Measurements from ENCODE around the gene USO1. TPM values are rescaled to one million over a fixed set of nuclear protein-coding genes. Genes with fewer than 3 reads are reported as not detected.

USO1 gene
- total and polyA plus RNA-seq, 2 of the 8 experiments (the other 6 are each of a cell fraction or from before 2014, with no cell fraction given) = 57.3 to 198 TPM

DNA sequence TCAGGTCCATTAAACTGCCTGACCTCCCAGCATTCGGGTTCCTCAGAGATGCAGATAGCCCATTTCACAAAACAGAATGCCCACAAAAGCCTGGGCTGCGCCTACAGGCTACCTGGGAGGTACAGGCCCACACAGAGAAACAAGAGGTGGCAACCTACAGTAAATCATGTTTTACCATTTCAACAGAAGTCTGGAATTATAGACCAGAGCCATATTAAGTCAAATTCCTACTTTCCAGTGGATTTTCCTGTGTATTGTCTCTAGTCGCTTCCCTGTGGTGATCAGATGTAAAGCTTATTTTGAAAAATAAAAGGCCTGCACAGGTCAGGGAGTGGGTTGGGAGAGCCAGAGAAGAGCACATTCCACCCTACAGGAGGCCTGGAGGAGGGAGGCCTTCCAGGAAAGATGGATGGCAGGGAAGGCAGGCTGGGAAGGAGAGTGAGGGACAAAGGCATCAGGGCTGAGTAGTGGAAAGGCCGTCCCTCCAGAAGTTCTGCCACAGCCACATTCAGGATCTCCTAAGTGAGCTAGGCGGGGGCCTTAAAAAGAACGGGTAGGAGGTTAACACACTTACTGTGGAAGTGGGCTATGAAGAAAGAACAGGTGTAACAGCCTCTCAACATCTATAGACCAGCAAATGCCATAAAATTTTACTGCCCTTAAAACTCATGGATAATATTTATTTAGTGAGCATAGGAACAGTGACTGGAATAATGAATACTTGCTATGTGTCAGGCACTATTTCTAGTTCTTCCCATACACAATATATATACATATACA lies 19.0 kb upstream of the USO1 start:
- WGBS, 2 experiments (ENCODE audit: extremely low coverage in 1 of 2, insufficient coverage in 1 of 2, insufficient read length in 1 of 2, insufficient replicate concordance in 2 of 2, low coverage in 1 of 2, low lambda C conversion rate in 2 of 2, missing lambda C conversion rate in 1 of 2) = 11% methylated on average over 6 of the region's 6 CpGs; no CpG with 5 or more reads in 1 of the 2 experiments
- ChIA-PET CTCF (ENCODE audit: partially characterized antibody) (interaction anchor here (1.0 to 2.8 kb wide), 6 partner anchors 11 to 48 kb away, joined by 3 to 22 read pairs (median 6); partner anchors contain the start of gene USO1), POLR2A (ENCODE audit: partially characterized antibody) (interaction anchor here (0.6 to 6.8 kb wide), 9 partner anchors 10 to 91 kb away, joined by 3 to 67 read pairs (median 6); partner anchors contain the start of genes G3BP2 and USO1)
- Histone ChIP-seq H2AK5ac (ENCODE audit: low read depth, low read length) (no peak overlapping the region), H3K9me3 (ENCODE audit: insufficient read depth in 2 of 2, low read depth in 1 of 2, low read length in 1 of 2) (no peaks in the 10 kb centered on the region), H3K9ac (replicated peaks in 1 of 4; ENCODE audit: extremely low read depth in 1 of 4, low read depth in 3 of 4, low read length in 3 of 4) (no peak overlapping the region), H2AFZ (ENCODE audit: low read length) (no peak overlapping the region), H3K27ac (ENCODE audit: low read depth, low read length) (peak overlapping the region; percentile 65; the same call in 1 of the 2 replicates), H4K20me1 (replicated peaks in 1 of 2; ENCODE audit: control insufficient read depth in 1 of 2, insufficient read depth in 2 of 2, low read length in 2 of 2) (no peaks in the 10 kb centered on the region), H3K79me1 (ENCODE audit: low read depth, low read length) (peaks cover 2% of the 10 kb centered on the region; the same call in 1 of the 2 replicates), H2BK15ac (ENCODE audit: low read length) (no peak overlapping the region), H3K4me3 (ENCODE audit: extremely low read depth in 1 of 4, insufficient read depth in 2 of 4, low read depth in 3 of 4, low read length in 4 of 4) (no peak overlapping the region; a peak in 1 of 8 replicates), H3K4me2 (ENCODE audit: insufficient read depth in 1 of 2, low read depth in 2 of 2, low read length in 2 of 2) (peak overlapping the region; percentile 10 to 19; a peak in 2 of 4 replicates), H3K4me1 (replicated peaks in 1 of 4; ENCODE audit: control insufficient read depth in 3 of 4, insufficient read depth in 4 of 4, low read length in 3 of 4) (peaks cover 15 to 24% (median 19%) of the 10 kb centered on the region in 4 experiments), H3K56ac (replicated peaks; ENCODE audit: insufficient read length, low read depth, low read length) (no peak overlapping the region), H2BK120ac (replicated peaks; ENCODE audit: low read depth, low read length) (peak overlapping the region; percentile 81), H4K91ac (replicated peaks; ENCODE audit: insufficient read length, low read length) (peak overlapping the region; percentile 83), H3K4ac (replicated peaks; ENCODE audit: insufficient read length, low read depth, low read length) (peak overlapping the region; percentile 27), H2BK12ac (ENCODE audit: low read depth, low read length) (peak overlapping the region; percentile 81), H4K8ac (ENCODE audit: extremely low read depth, insufficient read depth, low read length) (no peak overlapping the region), H3K23me2 (ENCODE audit: low read depth, low read length) (0 out of 2 replicates have a peak, but pooled peaks cover 2% of the 10 kb centered on the region), H3K18ac (ENCODE audit: extremely low read depth, low read length) (peak overlapping the region; percentile 52; the same call in 1 of the 2 replicates), H3K23ac (ENCODE audit: insufficient read length) (no peak overlapping the region), H3K14ac (ENCODE audit: insufficient read length) (no peak overlapping the region), H2BK5ac (ENCODE audit: low read depth, low read length) (peak overlapping the region; percentile 91), H3K27me3 (replicated peaks in 1 of 4; ENCODE audit: control insufficient read depth in 3 of 4, extremely low read depth in 1 of 4, insufficient read depth in 3 of 4, low read length in 3 of 4) (no peaks in the 10 kb centered on the region), H2BK20ac (ENCODE audit: low read length) (peak overlapping the region; percentile 76; the same call in 1 of the 2 replicates), H3K79me2 (ENCODE audit: control insufficient read depth in 1 of 2, insufficient read depth in 2 of 2, low read length in 2 of 2) (peaks cover 0 to 63% of the 10 kb centered on the region in 2 experiments; a peak in 3 of 4 replicates), H3K36me3 (ENCODE audit: control insufficient read depth in 2 of 4, insufficient read depth in 4 of 4, low read length in 3 of 4) (peaks cover 0 to 6% (median 0%) of the 10 kb centered on the region in 4 experiments; a peak in 1 of 8 replicates), H4K5ac (ENCODE audit: insufficient read length, low read depth, low read length) (peak overlapping the region; percentile 26)
- DNase-seq (ENCODE audit: low read depth in 1 of 2, low spot score in 2 of 2) (peak; percentile 67 to 75), FAIRE-seq (peak; percentile 92)
- TF ChIP-seq BCL11A (IDR thresholded peaks at IDR 0.05; ENCODE audit: low read depth in 2 of 2, low read length in 2 of 2) (peak; percentile 0 to 32), NRF1 (IDR thresholded peaks at IDR 0.05; ENCODE audit: low read depth, low read length) (no peak), YY1 (IDR thresholded peaks at IDR 0.05; ENCODE audit: low read depth, low read length) (peak; percentile 80), RBBP5 (IDR thresholded peaks at IDR 0.05; ENCODE audit: borderline replicate concordance, low read depth, low read length) (0 out of 2 replicates have a peak, but pooled peaks have one; percentile 10), PHF8 (conservative IDR thresholded peaks at IDR 0.05; ENCODE audit: low read depth, low read length) (no peak), TBP (IDR thresholded peaks at IDR 0.05; ENCODE audit: low read depth, low read length) (peak; percentile 29; the same call in 1 of the 2 replicates), HDAC2 (IDR thresholded peaks at IDR 0.05; ENCODE audit: borderline replicate concordance in 1 of 2, low read depth in 2 of 2, low read length in 2 of 2) (peak; percentile 96 to 100), SIRT6 (IDR thresholded peaks at IDR 0.05; ENCODE audit: low read length) (no peak), EP300 (IDR thresholded peaks at IDR 0.05; ENCODE audit: borderline replicate concordance in 1 of 2, low read depth in 2 of 2, low read length in 2 of 2) (no peak), TEAD4 (IDR thresholded peaks at IDR 0.05; ENCODE audit: low read depth, low read length) (peak; percentile 96), SP1 (IDR thresholded peaks at IDR 0.05; ENCODE audit: low read depth, low read length) (no peak)
